UCSD-AML1 (cell line): ENCODE data around the gene TIMM8A.
"Not testable (repeated sequence)": the region's sequence is repeated elsewhere in the genome, so short reads cannot be mapped to it uniquely, and the experiment has no call there.

Experiments used
- DNase-seq: peaks from one replicate; lab custom pipeline; 2025; ENCODE audit not compliant: unreplicated experiment; lab: John Stamatoyannopoulos, UW

TIMM8A gene

DNA sequence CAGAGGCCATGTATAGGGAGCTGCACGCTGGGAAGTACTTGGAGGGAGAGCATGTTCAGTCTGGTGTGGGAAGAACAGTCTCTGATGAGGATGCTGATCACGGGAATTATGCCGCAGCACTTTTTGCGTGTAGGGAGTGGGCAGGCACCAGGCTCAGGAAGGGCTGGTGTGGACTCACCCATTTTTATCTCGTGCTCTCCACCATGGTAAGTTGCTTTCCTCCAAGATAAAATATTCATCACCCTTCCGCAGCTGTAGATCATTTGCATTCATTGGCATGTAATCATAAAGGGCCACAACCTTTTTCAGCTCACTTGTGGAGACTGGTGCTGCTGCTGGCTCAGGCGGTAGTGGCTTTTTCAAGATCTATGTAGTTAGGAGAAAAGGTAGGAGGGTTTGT is 11.8 kb upstream of the TIMM8A start:
- no peak for DNase-seq

DNA sequence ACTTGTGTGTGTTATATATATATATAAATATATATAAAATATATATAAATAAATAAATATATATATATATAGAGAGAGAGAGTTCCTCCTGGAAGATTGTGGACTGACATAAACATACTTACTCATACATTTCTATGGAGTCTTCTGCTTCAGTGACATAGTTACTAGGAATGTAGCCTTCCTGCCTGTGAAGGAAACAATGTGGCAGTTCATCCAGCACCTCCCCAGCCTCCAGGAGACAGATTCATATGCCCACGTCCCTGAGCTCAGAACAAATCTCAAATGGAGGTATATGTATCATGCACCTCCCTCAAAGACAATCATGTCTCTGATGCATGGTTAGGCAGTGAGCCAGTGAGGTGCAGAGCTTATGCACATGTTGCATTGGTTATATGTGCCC is 11.4 kb upstream of the TIMM8A start:
- DNase-seq = no peak

DNA sequence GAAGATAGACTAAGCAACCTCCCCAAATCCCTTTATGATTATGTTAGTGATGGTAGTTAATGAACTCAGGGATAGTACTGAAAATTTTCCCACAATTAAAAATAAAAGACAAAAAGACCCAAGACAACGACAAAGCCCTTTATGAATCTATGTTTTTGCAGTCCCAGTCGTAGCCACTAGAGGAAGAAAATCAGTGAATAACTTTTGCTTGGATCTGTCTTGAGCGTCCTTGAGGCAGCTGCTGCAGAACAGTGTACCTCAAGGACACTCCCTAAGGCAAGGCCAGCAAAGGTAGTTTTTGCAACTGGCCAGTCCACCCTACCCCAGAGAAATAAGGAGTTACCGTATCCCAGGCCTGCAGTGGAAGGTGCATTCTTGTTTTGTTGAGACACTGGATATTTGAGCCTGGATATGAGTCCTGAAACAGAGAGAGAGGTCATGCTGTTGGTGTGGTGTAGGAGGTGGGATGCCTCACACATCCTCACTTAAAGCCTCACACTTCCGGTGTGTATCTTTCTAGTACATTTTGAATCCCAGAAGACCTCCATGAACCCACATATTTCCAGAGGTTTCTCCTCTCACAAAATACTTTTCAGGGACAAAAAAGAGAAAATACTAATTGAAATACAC is 8.7 kb upstream of the TIMM8A start:
- DNase-seq = no peak

DNA sequence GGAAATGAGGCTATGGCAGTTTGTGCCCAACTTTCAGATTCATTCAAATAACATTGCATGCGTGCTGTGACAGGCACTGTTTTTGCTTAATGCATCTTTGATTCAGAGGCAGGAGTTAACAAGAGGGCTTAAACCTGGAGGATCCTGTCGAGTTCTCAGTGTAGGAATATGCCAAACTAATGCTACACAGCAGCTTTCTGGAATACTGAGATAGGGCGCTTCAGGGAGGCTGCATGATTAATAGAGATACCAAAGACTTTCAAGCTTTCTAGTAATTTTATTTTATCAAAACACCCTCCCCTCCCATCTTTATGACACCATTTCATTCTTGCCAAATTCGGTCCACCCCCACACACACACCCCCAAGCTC is 636 bp upstream of the TIMM8A start:
- DNase-seq = no peak

DNA sequence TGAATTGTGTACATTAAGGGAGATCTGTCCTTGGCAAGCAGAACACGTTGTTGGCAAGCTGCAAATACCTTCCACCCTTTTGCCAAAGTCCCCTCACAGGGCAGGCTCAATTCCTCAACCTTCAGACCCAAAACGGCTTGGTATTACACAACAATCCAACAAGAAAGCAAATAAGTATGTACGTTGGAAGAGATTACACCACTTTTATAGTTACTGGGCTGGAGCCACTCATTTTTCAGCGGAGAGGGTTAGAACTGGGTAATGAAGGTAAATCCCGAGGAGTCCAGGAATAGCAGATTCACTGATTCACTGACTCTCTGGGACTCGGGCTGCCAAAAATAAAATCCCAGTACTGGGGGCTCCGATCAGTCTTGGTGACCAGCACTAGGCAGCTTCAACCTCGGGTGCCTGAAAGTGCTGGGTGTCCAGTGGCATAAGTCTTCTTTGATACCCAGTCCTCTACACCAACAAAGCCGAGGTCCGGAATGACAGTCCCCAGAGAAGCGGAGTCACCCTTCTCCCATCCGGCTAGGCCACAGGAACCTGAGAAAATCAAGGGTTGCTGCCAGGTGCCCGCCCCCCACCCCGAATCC is 587 bp downstream of the TIMM8A start:
- no peak for DNase-seq

DNA sequence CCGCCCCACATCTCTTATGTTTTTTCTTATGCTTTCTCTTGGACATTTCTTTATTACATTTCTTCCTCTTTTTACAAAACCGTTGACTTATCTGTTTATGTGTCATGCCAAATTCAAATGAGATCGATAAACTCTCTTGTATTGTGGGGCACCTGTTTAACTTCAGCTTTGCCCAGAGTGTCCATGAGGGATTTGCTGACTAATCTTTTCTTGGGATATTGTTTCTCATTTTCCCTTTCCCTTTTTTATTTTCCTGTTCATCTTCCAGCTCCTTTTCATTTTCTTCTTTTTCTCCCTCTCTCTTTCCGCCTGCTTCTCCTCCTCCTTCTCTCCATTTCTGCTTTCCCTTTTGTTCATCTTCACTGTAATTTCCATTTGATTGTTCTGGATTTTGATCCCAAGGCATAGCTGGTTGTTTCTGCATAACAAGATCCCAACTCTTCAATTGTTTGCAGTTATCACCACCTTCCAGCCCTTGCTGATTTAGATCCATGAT is 10.7 kb downstream of the TIMM8A start:
- no peak for DNase-seq

DNA sequence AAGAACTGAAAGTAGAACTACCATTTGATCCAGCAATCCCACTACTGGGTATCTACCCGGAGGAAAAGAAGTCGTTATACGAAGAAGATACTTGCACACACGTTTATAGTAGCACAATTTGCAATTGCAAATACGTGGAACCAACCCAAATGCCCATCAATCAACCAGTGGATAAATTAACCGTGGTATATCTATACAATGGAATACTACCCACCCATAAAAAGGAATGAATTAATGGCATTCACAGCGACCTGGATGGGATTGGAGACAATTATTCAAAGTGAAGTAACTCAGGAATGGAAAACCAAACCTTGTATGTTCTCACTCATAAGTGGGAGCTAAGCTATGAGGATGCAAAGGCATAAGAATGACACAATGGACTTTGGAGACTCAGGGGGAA is 14.2 kb downstream of the TIMM8A start:
- DNase-seq = not testable (repeated sequence)

DNA sequence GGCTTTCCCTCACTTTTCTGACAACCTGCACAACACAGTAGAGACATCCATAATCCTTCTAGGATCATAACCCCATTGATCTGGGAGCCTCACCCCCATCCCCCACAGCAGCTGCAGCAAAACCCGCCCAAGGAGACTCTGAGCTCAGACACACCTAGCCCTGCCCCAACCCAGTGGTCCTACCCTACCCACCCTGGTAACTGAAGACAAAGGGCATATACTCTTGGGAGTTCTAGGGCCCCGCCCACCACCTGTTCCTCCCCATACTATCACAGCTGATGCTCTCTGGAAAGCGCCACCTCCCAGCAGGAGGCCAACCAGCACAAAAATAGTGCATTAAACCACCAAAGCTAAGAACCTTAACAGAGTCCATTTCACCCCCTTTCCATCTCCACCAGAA is 21.9 kb downstream of the TIMM8A start:
- not testable (repeated sequence) for DNase-seq

DNA sequence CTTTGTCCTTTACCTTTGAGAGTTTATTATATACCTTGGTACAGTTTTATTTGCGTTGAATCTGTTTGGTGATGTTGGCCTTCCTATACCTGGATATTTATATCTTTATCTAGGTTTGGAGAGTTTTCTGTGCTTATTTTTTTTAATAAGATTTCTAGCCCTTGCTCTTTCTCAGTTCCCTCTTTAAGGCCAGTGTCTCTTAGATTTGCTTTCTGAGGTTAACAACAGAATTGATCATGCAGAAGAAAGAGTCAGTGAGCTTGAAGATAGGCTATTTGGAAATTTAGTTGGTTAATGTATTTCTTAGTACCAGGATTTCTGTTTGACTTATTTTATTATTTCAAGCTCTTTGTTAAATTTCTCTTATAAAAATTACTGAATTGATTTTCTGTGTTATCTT is 44.8 kb downstream of the TIMM8A start:
- DNase-seq = no peak
